HTR-8/SVneo (cell line): ENCODE results near the gene ABHD16B.
"Not testable (repeated sequence)": the region's sequence is repeated elsewhere in the genome, so short reads cannot be mapped to it uniquely, and the experiment has no call there.

Experiments
- DNase-seq: peaks from one replicate; pipeline ENCODE4 v3.0.0; 2011; ENCODE audit warnings: low spot score, mixed read lengths; ENCODE audit not compliant: insufficient read length
- FAIRE-seq: peaks from 2 replicates; lab custom pipeline; 2011; peaks lifted over from hg19 to GRCh38; lab: Jason Lieb, UNC

Gene ABHD16B

DNA sequence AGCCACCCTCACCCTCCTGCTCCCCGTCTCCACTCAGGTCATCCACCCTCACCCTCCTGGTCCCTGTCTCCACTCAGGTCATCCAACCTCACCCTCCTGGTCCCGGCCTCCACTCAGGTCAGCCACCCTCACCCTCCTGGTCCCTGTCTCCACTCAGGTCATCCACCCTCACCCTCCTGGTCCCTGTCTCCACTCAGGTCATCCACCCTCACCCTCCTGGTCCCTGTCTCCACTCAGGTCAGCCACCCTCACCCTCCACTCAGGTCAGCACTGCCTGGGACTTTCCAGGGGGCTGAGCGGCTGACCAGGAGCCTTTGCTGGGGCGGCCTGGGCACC, 7.6 kb upstream of the ABHD16B start:
- not testable (repeated sequence) for DNase-seq
- peak; percentile 86 for FAIRE-seq

DNA sequence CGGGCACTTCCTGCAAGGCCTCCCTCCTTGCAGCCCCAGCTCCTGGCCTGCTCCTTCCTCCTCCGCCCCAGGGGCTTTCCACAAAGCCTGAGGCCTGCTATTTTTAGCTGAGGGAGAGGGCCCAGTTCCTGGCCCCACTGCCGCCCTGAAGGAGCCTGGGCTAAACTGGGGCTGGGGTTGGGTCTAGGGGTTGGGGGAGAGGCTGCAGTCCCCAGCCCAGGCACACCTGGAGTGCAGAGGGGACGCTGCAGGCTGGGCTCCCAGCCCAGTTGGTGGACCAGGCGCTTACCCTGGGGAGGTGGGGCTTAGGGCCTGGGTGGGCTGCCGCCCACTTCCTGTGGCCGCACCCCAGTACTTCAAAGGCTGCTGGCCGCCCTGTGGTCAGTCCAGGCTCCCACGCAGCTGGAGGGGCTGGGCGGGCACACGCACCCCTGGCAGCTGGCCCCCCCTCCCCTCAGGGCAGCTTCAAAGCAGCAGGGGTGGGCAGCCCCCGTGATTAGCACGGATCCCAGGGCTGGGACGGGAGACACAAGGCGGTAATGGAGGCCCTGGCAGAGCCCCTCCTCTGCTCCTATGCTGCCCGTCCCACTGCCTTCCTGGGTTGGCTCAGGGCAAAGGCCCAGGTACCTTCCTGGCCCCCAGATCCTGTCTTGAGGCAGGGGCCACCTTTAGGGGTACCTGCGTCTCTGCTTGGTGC, 7.1 kb upstream of the ABHD16B start:
- DNase-seq, result no peak
- FAIRE-seq, result no peak

DNA sequence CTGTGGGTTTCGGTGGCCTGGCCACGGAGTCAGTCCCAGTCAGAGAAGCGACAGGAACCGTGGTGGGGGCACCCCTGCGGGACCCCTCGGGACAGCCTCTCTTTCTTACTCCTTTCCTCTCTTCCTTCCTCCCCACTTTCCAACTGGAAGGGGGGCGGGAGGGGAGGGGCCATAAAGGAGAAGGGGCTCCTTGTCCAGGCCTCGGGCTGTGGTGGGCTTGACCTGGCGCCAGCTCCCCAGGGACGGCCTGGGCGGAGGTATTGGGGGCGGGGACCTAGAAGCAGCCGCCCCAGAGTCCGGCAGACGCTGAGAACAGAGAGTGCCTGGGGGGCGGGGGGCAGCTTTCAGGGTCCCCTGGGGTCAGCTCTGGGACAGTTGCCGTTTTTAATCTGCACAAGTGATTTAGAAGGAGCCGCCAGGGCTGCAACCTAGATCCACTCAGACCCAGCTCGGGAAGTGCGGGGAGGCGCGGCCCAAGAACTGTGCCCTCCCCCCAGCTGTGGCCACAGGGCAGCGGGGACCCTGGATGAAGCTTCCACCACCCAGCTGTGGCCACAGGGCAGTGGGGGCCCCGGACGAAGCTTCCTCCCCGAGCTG, 6.4 kb upstream of the ABHD16B start:
- no peak for DNase-seq
- no peak for FAIRE-seq

DNA sequence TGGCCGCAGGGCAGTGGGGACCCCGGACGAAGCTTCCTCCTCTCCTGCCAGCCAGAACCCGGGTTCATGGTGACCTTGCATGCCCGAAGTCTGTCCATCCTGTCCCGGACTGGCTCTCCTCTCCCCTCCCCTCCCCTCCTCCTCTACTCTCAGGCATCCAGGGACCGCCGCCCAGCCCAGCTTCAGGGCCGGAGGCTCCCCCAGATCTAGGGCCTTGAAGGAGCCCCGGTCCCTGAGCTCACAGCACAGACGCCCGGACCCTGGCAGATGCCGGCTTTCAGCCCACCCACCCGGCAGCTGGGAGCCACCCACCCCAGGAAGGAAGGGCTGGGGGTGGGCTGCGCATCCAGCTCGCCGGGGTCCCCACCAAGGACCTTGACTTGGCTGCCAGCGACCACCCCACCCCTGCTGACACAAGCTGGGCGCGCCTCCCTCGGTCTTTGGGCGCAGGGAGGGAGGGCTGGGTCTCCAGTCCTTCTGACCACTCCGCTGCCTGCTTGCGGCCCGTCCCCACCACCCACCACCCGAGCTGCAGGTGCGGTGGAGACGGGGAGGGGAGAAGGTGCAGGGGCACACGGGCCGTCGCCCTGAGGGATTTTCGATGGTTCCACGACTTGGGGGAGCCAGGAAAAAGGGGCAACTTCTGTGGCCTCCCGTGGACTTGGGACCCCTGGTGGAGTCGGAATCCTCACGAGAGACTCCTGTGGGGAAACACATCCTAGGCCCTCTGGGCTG, 5.8 kb upstream of the ABHD16B start:
- FAIRE-seq, result no peak
- DNase-seq, result no peak

DNA sequence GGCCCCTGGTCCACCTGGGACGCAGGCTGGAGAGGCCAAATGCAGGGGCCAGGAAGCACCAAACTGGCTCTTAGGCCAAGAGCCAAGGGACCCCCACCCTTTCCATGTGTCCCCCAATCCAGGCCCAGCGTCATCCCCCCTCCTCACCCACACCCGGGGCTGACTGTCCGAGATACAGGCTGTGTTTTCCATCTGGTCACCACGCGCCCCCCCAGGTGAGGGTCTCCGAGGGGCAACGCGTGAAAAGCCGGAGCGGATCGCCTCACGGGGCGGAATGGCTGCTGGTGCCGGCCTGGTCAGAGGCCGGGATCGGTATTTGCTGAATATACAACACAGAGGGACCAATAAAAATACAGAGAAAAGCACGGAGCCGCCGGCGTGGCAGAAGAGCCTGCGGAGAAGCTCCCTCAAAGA, 5.2 kb upstream of the ABHD16B start:
- DNase-seq (no peak), FAIRE-seq (peak; percentile 38)

GRCh38 chr20:63857764-63858392, 3.4 kb upstream of the ABHD16B start:
- DNase-seq, result no peak
- FAIRE-seq, result peak; percentile 89

GRCh38 chr20:63858393-63859165, 2.7 kb upstream of the ABHD16B start:
- FAIRE-seq (peak; percentile 90), DNase-seq (peak; percentile 87)

- peak; percentile 51 for FAIRE-seq
Observed at GRCh38 chr20:63859166-63859699, 2.1 kb upstream of the ABHD16B start.

GRCh38 chr20:63860325-63861051, 810 bp upstream of the ABHD16B start:
- DNase-seq (no peak), FAIRE-seq (no peak)

More at GRCh38 chr20:63859166-63859699, 2.1 kb upstream of the ABHD16B start:
- DNase-seq, result no peak

DNA sequence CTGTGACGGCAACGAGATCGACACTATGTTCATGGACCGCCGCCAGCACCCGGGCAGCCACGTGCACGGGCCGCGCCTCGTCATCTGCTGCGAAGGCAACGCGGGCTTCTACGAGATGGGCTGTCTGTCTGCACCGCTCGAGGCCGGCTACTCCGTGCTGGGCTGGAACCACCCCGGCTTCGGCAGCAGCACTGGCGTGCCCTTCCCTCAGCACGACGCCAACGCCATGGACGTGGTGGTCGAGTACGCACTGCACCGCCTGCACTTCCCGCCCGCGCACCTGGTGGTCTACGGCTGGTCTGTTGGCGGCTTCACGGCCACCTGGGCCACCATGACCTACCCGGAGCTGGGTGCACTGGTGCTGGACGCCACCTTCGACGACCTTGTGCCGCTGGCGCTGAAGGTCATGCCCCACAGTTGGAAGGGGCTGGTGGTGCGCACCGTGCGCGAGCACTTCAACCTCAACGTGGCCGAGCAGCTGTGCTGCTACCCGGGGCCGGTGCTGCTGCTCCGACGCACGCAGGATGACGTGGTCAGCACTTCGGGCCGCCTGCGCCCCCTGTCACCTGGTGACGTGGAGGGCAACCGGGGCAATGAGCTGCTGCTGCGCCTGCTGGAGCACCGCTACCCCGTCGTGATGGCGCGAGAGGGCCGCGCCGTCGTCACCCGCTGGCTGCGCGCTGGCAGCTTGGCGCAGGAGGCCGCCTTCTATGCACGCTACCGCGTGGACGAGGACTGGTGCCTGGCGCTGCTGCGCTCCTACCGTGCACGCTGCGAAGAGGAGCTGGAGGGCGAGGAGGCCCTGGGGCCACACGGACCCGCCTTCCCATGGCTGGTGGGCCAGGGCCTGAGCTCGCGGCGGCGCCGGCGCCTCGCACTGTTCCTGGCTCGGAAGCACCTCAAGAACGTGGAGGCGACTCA, 943 bp downstream of the ABHD16B start:
- peak; percentile 68 for FAIRE-seq

DNA sequence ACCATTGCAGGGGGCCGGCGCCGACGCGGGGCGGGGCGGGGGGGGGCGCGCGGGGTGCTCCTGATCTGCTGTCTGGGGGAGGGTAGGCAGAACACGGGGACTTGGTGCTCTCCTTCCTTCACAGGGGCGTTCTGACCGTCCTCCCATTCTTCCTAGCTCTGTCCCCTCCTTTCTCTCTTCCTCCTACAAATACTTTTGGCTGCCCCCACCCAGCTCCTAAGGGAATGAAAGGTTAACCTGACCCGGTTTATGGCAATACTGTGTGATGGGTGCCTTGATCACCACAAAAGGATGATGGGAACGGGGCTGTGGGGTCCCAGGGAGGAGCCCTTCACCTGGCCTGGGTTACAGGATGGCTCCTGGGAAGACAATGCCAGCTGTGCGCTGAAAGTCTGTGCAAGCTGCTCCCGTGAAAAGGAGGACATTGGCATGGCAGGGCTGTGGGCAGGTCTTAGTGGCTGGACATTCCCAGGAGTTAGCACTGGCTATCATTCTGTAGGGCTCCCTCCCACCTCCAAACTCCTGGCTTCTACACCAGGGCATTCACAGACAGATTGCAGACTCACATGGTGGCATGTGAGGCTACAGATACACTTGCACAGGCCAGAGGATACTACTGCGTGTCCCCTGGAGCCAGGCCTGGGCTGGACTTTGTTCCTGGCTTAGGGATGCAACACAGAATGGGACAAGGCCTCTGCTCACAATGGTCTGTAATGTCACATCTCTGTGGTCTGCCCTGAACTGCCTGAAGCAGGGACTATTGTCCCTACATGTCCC, 1.9 kb downstream of the ABHD16B start:
- FAIRE-seq, result peak; percentile 79
- no peak for DNase-seq

More for the DNA sequence above, 943 bp downstream of the ABHD16B start:
- no peak for DNase-seq

GRCh38 chr20:63863798-63864544, 2.7 kb downstream of the ABHD16B start:
- peak; percentile 95 for FAIRE-seq
- DNase-seq, result peak; percentile 93

DNA sequence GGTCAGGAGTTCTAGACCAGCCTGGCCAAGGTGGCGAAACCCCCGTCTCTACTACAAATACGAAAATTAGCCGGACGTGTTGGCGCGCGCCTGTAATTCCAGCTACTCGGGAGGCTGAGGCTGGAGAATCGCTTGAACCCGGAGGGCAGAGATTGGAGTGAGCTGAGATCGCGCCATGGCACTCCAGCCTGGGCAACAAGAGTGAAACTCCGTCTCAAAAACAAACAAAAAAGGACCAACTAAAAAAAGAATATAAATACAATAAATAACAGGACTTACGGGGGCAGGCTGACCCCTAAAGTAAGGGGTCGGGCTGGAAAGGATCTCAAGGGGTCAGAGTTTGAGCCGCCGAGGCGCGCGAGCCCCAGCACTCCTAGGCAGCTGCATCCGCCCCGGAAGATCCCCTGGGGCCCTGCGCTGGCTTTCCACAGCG, 3.3 kb downstream of the ABHD16B start:
- FAIRE-seq (no peak), DNase-seq (no peak)

- FAIRE-seq (peak; percentile 100), DNase-seq (peak; percentile 100)
Observed at GRCh38 chr20:63864978-63865640, 3.8 kb downstream of the ABHD16B start, which contains the start of gene TPD52L2. Gene TPD52L2 (plus strand): TSS chr20:63865270. CDS start chr20:63865366, 96 bp downstream.

GRCh38 chr20:63867042-63867441, 5.7 kb downstream of the ABHD16B start:
- FAIRE-seq, DNase-seq: not testable (repeated sequence)

DNA sequence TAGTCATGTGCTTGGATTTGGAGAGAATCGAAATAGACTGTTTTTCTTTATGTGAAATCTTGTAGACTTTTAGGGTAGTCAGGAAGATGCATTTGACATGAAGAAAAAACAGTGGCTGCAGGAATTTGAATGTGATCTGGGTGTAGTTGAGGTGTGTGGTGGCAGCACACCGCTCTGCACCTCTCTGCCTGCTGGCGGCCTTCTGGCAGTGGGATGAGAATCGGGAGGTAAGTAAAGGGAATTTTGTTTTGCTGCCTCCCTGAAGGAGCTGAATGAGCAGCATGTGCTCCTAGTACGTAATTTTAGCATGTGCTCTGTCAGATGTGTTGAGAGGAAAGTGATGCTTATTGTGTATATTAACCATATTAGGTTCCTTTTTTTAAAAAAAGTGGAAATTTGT, 7.0 kb downstream of the ABHD16B start:
- FAIRE-seq (no peak), DNase-seq (no peak)
